HepG2 (cell line): ENCODE results near the gene KRTAP5-4. TPM values are rescaled to one million over a fixed set of nuclear protein-coding genes. Genes with fewer than 3 reads are reported as not detected.
"Not testable (repeated sequence)": the region's sequence is repeated elsewhere in the genome, so short reads cannot be mapped to it uniquely, and the experiment has no call there.

ENCODE experiments used
- ATAC-seq: fragments of 200-7000 bp; cut with Tn5 transposase; 3 replicates; pipeline ENCODE4 v1.9.1; 2020; ENCODE audit warnings: mild to moderate bottlenecking, moderate library complexity
- BruUV-seq: library from RNA; stranded (reverse); fragments of 400-500 nt; replicated peaks from 2 replicates; lab custom pipeline; 2021; lab: Mats Ljungman, UMichigan
- CTCF ChIA-PET: fragments of 300-600 bp; formaldehyde crosslinking; extraction: SDS; loops from one replicate; lab custom pipeline; 2021; ENCODE audit warnings: low total read pairs, inconsistent platforms, low intra/inter-chr PET ratio; lab: Yijun Ruan, JAX
- POLR2A ChIA-PET: fragments of 350-600 bp; sonication (Branson Sonifier 250); formaldehyde crosslinking; loops from one replicate; lab custom pipeline; 2020; ENCODE audit warnings: antibody characterized with exemption, inconsistent platforms; lab: Yijun Ruan, JAX
- DNase-seq: peaks from one replicate; pipeline ENCODE4 v3.0.0-alpha.2; 2015; ENCODE audit warnings: low spot score
- FAIRE-seq: peaks from 3 replicates; lab custom pipeline; 2011; peaks lifted over from hg19 to GRCh38; lab: Jason Lieb, UNC
- H2AFZ ChIP-seq: one replicate; pipeline ENCODE4 v1.6.1; 2011; ENCODE audit warnings: low read length, inconsistent platforms
- H3K27ac ChIP-seq: fragments of 300-600 bp; 3 replicates; pipeline ENCODE4 v1.8.0; 2011; ENCODE audit warnings: mixed run types, mild to moderate bottlenecking, mixed read lengths, low read length, inconsistent platforms; ENCODE audit not compliant: insufficient read depth; ENCODE audit errors: extremely low read length
- H3K27me3 ChIP-seq, 2 experiments: fragments of 200-600 bp in 1 of 2; 2 replicates in 1 of 2; 3 replicates in 1 of 2; pipeline versions ENCODE4 v1.6.0 to v1.8.0; 2011; ENCODE audit warnings: low read length in 2 of 2, mild to moderate bottlenecking in 2 of 2, moderate library complexity in 2 of 2, inconsistent platforms in 1 of 2; ENCODE audit not compliant: insufficient read depth in 2 of 2, control insufficient read depth in 1 of 2
- H3K36me3 ChIP-seq, 2 experiments: fragments of 200-600 bp in 1 of 2; replicated peaks in 1 of 2; 2 replicates in 1 of 2; 3 replicates in 1 of 2; pipeline versions ENCODE4 v1.5.1 to v1.8.0; 2011; ENCODE audit warnings: low read length in 2 of 2, inconsistent platforms in 1 of 2; ENCODE audit not compliant: insufficient read depth in 2 of 2, control insufficient read depth in 1 of 2
- H3K4me1 ChIP-seq: 2 replicates; pipeline ENCODE4 v1.5.1; 2012; ENCODE audit warnings: low read length, inconsistent platforms; ENCODE audit not compliant: insufficient read depth
- H3K4me2 ChIP-seq: 2 replicates; pipeline ENCODE4 v1.6.0; 2011; ENCODE audit warnings: low read depth, low read length, inconsistent platforms
- H3K4me3 ChIP-seq, 3 experiments: fragments of 200-600 bp in 1 of 3; sonication (generic), shearing (Covaris generic) in 1 of 3; replicated peaks in 1 of 3; 2 replicates each; pipeline ENCODE4 v1.5.1; 2011 to 2016; ENCODE audit warnings: low read length in 3 of 3, inconsistent platforms in 2 of 3, low read depth in 2 of 3, mild to moderate bottlenecking in 2 of 3, control low read depth in 1 of 3, mixed read lengths in 1 of 3; ENCODE audit not compliant: insufficient read depth in 1 of 3
- H3K79me2 ChIP-seq: one replicate; pipeline ENCODE4 v1.6.1; 2011; ENCODE audit warnings: low read length, inconsistent platforms; ENCODE audit not compliant: insufficient read depth
- H3K9ac ChIP-seq: 2 replicates; pipeline ENCODE4 v1.6.0; 2011; ENCODE audit warnings: mild to moderate bottlenecking, low read depth, low read length, inconsistent platforms; ENCODE audit not compliant: insufficient read depth
- H3K9me3 ChIP-seq: 2 replicates; pipeline ENCODE4 v1.5.1; 2012; ENCODE audit warnings: mild to moderate bottlenecking, low read length
- H4K20me1 ChIP-seq: 2 replicates; pipeline ENCODE4 v1.6.0; 2011; ENCODE audit warnings: inconsistent platforms, mild to moderate bottlenecking, low read length, moderate library complexity; ENCODE audit not compliant: insufficient read depth
- ZNF687 ChIP-seq: sonication (generic); formaldehyde crosslinking; IDR thresholded peaks from 2 replicates; pipeline ENCODE4 v1.5.1; 2020; ENCODE audit warnings: mild to moderate bottlenecking, missing genetic modification reagents, moderate library complexity
- WGBS: methylation state at CpG from one replicate; pipeline ENCODE4 v1.1.6; 2017; ENCODE audit warnings: low lambda C conversion rate; 5-methylcytosine and 5-hydroxymethylcytosine counted together
- in situ Hi-C: cut with HindIII; loops from 2 replicates; pipeline ENCODE4 v1.10.0; 2017; ENCODE audit warnings: low pct_unique_long_range_greater_than_20kb; ENCODE audit not compliant: extremely low pct_ligation_motif_present
- intact Hi-C: fragments of 100-400 bp; cut with micrococcal nuclease; formaldehyde crosslinking; loops from one replicate; pipeline ENCODE4 v1.10.0; 2022; ENCODE audit not compliant: unreplicated experiment
- polyA plus RNA-seq, 8 experiments: library from polyadenylated mRNA; depleted of rRNA in 3 of 8; stranded (reverse) in 7 of 8; unstranded in 1 of 8; fragments of >200 nt; fragmentation: Illumina TruSeq in 4 of 8; extraction: Trizol in 4 of 8; gene quantifications; 2 replicates each; pipeline versions ENCODE4 v1.2.1 to v1.2.3, GENCODE V29; 2011 to 2016; ENCODE audit warnings: low read depth in 4 of 8, missing spikeins in 1 of 8, mixed read lengths in 1 of 8; ENCODE audit not compliant: insufficient read depth in 1 of 8
- total RNA-seq, 5 experiments: library from RNA; depleted of rRNA; stranded (reverse); fragments of >200 nt; fragmentation: Illumina TruSeq; extraction: Trizol; gene quantifications; 2 replicates each; pipeline ENCODE4 v1.2.3, GENCODE V29; 2016; ENCODE audit warnings: low read depth in 1 of 5

The KRTAP5-4 gene
- total and polyA plus RNA-seq, 2 of the 13 experiments (the other 11 are each of a cell fraction or from before 2014, with no cell fraction given): not detected

GRCh38 chr11:1662699-1663283, 40.9 kb upstream of the KRTAP5-4 start:
- H3K36me3 ChIP-seq, FAIRE-seq, H3K9me3 ChIP-seq, ATAC-seq, H4K20me1 ChIP-seq, BruUV-seq, H3K79me2 ChIP-seq, intact Hi-C loops, H3K27ac ChIP-seq, DNase-seq, H3K4me3 ChIP-seq, CTCF ChIA-PET, in situ Hi-C loops, H2AFZ ChIP-seq, H3K27me3 ChIP-seq, H3K4me2 ChIP-seq, POLR2A ChIA-PET, H3K9ac ChIP-seq: not testable (repeated sequence)
- TF ChIP-seq ZNF687 (CRISPR knock-in tag): peak; percentile 56; the same call in 1 of the 2 replicates
- 90% methylated on average over 16 of the region's 18 CpGs for WGBS
- peaks cover 58% of the 10 kb centered on the region for H3K4me1 ChIP-seq
